Testis (tissue), 2 donors: ENCODE data around the gene SERHL2.

Source experiments
- POLR2A ChIP-seq: fragments of 450-650 bp; IDR thresholded peaks from one replicate; pipeline ENCODE4 v1.6.1; 2017; ENCODE audit warnings: antibody characterized with exemption, mild to moderate bottlenecking, moderate library complexity
- TF ChIP-seq, protein P1 (sequence below), 3 experiments: fragments of 450-650 bp in 2 of 3; fragments of 200-600 bp in 1 of 3; sonication (generic) in 1 of 3; IDR thresholded peaks; one replicate each; pipeline ENCODE4 v1.5.1; 2016 to 2019; ENCODE audit warnings: antibody characterized with exemption in 3 of 3, mild to moderate bottlenecking in 2 of 3, moderate library complexity in 1 of 3

DNA sequence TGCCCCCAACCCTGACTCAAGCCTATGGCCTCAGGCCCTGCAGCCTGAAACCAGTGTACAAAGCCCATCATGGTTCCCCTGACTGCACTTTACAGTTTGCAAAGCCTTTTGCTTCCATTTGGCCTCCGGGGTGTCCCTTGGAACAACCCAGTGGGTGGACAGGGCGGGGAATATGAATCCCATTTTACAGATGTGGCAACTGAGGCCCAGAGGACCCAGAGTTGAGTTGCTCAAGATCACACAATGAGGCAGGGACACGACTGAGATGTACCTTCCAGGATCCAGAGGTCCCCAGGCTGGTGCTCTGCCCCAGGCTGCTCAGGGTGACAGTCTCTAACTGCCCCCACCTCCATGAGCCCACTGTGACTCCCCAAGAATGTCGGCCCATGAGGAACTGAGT lies 66.3 kb downstream of the SERHL2 start:
- TF ChIP-seq, protein P1, sequence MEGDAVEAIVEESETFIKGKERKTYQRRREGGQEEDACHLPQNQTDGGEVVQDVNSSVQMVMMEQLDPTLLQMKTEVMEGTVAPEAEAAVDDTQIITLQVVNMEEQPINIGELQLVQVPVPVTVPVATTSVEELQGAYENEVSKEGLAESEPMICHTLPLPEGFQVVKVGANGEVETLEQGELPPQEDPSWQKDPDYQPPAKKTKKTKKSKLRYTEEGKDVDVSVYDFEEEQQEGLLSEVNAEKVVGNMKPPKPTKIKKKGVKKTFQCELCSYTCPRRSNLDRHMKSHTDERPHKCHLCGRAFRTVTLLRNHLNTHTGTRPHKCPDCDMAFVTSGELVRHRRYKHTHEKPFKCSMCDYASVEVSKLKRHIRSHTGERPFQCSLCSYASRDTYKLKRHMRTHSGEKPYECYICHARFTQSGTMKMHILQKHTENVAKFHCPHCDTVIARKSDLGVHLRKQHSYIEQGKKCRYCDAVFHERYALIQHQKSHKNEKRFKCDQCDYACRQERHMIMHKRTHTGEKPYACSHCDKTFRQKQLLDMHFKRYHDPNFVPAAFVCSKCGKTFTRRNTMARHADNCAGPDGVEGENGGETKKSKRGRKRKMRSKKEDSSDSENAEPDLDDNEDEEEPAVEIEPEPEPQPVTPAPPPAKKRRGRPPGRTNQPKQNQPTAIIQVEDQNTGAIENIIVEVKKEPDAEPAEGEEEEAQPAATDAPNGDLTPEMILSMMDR (IDR thresholded peaks at IDR 0.05) = no peak
- TF ChIP-seq POLR2A = no peak
